ENCODE data around the gene SLC14A1.
A peak's percentile ranks its signal among the peaks of the same experiment; 100 is the strongest.
"Not testable (repeated sequence)": the region's sequence is repeated elsewhere in the genome, so short reads cannot be mapped to it uniquely, and the experiment has no call there.

The SLC14A1 gene

DNA sequence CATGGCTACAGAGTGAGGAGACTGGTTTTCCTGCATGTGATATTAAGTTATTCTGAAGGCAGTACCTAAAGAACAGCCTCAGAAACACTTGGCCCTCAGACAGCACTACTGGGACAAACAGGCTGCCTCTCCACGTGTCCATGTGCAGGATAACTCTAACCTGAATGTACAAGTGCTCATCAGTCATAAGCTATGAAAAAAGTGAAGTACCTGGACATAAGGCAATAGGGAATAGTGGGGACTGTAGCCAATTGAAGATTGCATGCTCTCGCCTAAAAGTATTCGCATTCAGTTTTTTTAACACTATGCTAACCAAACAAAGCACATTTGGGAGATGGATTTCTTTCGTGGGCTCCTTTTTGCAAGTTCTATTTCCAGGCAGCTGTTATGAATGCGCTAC is 33.0 kb downstream of the SLC14A1 start:
- DNase-seq = no peak

- not testable (repeated sequence) for DNase-seq
These were observed 33.7 kb downstream of the SLC14A1 start for GRCh38 chr18:45757644-45758043.

- no peak for DNase-seq
These were observed 36.6 kb downstream of the SLC14A1 start for GRCh38 chr18:45760462-45761036.

DNA sequence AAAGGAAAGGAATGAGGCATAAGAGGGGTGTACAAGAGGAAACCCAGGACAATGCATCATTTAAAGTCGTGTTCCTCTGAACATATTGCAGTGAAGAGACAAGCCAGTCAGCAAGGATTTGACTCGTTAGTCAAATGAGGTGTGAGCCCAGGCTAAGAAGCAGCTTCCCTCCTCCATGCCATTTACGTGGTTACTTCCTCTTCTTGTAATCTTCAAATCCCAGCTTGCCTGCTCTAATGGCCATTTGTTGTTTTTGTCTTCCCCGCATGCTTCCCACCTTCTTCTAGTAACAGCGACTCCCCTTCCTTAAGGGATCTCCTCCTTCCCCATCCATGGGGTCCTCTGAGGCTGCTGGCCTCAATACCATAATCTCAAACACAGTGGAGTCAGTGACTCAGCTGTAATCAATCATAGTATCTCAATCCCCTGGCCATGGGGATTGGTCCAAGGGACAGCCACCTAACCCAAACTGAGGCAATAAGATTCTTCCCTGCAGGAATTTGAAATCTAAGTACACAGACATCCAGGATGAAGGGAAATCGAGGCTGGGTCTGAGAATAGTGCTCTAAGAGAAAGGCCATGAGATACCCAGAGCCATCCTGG is 37.6 kb downstream of the SLC14A1 start:
- no peak for DNase-seq

GRCh38 chr18:45764000-45764686 is 40.2 kb downstream of the SLC14A1 start:
- DNase-seq = no peak

DNA sequence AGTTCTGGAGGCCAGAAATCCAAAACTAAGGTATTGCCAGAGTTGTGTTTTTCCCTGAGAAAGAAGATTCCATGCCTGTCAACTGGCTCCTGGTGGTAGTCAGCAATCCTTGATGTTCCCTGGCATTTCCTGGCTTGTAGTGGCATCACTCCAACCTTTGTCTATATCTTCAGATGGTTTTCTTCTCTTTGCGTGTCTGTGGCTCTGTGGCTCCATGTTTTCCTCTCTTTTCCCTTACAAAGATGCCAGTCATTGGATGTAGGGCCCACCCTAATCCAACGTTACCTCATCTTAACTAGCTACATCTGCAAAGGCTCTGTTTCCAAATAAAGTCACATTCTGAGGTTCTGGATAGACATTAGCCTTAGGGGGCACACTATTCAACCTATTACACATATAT is 41.8 kb downstream of the SLC14A1 start:
- DNase-seq = no peak

- no peak for DNase-seq
These were observed 47.9 kb downstream of the SLC14A1 start for GRCh38 chr18:45771587-45772480.

DNA sequence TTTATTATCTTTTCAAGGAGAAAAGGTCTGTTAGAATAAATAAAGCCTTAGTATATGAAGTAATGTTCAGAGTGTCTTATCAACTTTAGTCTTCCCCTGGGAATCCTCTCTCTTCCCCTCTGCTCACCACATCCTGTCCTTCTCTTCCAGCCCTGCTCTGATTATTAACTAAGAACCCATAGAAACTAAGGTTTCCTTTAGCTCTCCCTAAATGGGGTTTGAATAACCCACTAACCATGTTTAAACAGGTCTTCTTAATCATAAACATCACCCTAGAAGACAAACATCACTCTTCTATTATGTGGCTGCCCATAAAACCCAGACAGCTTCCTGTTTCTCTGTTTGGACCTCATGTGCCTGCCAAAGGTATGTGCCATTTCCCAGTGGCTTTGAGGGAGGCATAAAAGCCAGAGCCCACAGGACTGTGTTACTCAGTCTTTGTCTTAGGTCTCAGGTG is 50.1 kb downstream of the SLC14A1 start:
- DNase-seq = no peak

- DNase-seq = peak in 45 of 51 donors; percentile 1 to 76 (median 38)
These were observed 51.3 kb downstream of the SLC14A1 start for GRCh38 chr18:45775241-45775676.

DNA sequence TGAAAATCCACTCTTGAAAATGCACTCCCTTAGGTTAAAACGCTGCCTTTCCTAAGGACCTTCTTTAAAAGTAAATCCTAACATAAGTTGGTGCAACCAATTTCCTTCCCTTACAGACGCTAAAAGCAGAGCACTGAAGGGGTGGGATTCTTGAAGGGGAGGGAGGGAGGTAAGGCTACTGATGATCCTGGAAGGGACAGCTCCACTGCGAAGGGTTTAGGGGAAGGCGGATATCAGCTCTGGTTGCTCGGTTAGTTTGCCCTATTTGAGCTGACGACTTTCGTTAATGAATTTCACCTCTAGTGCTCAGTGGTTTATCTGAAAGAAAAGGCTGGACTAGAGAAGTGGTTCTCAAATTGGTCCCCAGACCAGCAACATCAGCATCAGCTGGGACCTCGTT is 51.8 kb downstream of the SLC14A1 start:
- no peak for DNase-seq

DNA sequence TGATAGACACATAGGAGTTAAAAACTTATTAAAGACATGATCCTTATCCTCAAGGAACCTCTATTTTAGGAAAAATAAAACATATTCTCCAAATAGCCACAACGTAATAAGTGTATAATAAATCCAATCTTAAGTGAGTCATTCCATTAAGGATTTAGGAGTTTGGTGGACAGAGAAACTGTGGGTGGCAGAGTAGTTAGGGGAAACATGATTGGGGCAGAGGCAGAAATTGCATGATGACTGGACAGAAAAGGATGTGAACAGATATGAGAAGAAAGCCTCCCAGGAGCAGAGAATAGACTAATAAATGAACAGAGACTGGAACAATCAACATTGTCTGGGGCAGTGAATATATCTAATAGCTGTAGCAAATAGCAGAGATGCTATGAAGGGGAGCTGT is 53.4 kb downstream of the SLC14A1 start:
- no peak for DNase-seq

- DNase-seq = no peak
These were observed 56.6 kb downstream of the SLC14A1 start for GRCh38 chr18:45780568-45780967.

- no peak for DNase-seq
These were observed 58.7 kb downstream of the SLC14A1 start for GRCh38 chr18:45782662-45783061.

DNA sequence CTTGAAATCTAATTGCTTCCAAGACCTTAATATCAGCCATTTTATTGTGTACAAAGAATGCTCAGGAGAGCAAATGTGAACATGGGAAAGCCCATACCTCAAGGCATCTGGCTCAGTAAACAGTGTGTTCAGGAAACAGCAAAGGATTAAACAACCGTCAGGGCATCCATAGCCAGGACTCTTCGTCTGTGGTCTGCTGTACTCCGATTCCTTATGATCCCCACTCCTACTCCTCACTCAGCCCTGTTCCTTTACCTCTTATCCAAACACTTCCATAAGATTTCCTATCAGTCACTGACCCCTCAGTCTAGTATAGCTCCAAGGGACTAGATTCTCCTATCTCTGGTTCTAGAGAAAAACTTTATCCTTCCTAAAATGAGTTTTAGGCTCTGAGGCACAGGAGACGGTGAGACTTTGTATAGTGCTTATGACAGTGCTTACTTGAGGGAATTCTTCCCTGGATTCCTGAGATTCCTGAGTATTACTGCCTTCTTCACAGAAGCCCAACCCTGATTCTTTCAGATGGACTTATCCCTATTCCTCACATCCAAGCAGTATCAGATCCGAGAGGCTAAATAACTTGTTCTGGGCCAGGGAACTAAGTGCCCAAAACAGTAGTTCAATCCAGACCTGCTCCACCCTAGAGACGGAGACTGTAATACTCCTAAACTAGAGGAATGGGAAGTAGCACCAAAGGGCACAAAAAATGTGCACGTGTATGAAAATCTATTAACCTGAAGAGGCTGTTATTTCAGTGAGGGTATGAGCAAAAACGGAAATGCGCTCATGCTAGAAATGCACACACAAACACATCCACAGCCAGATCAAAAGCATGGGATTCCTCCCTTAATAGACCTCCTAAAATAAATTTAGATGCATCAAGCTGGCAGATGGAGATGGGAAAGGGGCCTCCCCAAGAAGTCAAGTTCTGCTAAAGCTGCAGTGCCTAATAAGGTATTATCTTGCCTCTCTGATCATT is 59.4 kb downstream of the SLC14A1 start:
- DNase-seq = no peak

- no peak for DNase-seq
These were observed 61.2 kb downstream of the SLC14A1 start for GRCh38 chr18:45785134-45785533.

- DNase-seq = no peak
These were observed 63.0 kb downstream of the SLC14A1 start for GRCh38 chr18:45786941-45787340.

DNA sequence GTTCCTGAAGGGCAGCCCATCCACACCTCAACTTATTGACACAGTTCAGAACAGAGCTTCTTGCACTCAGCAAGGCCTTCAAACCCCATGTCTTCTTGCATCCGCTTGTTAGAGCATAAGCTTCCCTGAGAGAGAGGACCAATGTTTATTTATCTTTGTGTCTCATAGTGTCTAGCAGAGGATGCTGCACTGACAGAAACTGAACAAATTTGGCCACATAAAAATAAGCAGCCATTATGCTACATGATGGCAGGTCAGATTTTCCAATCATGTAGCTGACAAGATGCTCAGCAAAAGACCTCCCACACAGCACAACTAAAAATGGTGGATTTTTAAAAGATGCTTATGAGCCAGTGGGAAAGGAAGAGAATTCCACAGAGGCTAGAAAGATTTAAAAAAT is 63.4 kb downstream of the SLC14A1 start:
- DNase-seq = no peak

DNA sequence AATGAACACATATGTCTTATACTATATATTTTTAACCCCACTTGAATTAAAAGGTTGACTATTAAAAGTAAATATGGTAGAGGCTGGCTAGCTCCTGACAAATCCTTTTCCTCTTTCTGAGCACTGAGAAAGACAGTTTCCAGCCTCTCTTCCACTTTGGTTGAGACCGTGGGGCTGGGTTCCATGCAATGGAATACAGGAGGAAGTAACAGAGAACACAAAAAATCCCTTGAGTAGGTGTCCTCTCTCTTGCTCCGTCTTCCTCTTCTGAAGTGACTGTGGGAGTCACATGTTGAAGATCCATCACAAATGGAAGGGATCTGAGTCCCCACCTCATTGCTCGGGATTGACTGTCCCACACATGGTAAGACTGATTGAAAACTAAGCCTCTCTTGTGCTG is 64.9 kb downstream of the SLC14A1 start:
- no peak for DNase-seq

GRCh38 chr18:45792506-45793263 is 68.7 kb downstream of the SLC14A1 start:
- no peak for DNase-seq
